Stimulated activated CD4-positive, alpha-beta T cell treated with anti-CD3 and anti-CD28 coated beads, Interleukin-1b, Interleukin-23, amount 100 ng/mL, for 4 hours (primary cell): ENCODE measurements around the gene PWWP2B.
"Not testable (repeated sequence)": the region's sequence is repeated elsewhere in the genome, so short reads cannot be mapped to it uniquely, and the experiment has no call there.

ENCODE experiments used
- DNase-seq, 2 donors: peaks; one replicate each; pipeline ENCODE4 v3.0.0-alpha.2; 2020; ENCODE audit warnings: low read depth in 2 of 2

Gene PWWP2B

DNA sequence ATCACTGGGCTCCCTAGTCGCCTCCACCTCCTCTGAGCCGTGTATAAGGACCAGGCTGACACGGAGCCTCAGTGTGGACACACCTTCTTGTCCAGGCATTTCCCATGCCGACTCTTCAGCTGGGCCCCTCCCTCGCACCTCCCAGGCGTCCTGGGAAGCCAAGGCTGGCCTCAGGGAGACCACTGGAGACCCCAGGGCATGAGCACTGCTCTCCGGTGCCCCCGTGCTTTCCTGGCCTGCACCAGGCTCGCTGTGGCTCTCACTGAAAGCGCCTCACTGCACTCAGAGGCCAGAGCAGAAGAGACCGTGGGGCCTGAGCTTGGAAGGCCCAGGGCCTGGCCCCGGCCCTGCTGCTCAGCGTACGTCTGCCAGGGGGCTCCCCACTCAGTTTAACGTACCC lies 33.6 kb upstream of the PWWP2B start:
- DNase-seq = no peak

DNA sequence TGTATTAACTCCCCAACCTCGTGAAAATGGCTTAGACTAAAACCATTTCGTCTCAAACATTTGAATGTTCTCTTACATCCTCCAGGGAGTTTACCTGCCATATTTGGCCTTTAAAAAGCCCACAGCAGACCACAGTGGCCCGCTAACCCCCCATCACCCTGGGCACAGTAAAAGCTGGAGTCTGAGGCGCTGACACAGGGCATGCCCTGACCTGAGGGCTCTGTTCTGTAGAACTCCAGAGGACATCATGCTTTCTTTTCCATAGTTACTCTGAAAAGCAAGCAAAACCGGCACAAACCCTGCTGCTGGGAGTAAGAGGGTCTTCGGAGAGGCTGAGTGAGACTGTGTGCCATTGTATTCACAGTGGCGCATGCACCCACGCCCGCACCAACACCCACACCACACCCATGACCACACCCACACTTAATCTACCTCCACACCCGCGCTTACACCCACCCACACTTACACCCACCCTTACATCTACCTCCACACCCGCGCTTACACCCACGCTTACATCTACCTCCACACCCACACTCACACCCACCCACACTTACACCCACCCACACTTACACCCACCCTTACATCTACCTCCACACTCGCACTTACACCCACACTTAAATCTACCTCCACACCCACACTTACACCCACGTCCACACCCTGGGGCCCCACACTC lies 32.9 kb upstream of the PWWP2B start:
- no peak for DNase-seq

DNA sequence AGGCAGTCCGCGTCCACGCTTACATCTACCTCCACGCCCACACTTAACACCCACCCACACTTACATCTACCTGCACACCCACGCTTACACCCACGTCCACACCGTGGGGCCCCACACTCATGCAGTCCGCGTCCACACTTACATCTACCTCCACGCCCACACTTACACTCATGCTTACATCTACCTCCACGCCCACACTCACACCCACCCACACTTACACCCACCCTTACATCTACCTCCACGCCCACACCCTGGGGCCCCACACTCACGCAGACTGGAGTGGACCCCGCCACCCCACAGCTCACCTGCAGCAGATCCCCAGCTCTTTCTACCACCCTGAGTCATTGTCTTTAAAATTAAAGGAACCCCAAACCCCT lies 32.4 kb upstream of the PWWP2B start:
- DNase-seq = peak; percentile 40 to 62

- no peak for DNase-seq
Measured at GRCh38 chr10:132365102-132365501, 31.9 kb upstream of the PWWP2B start.

GRCh38 chr10:132366006-132366405 lies 31.0 kb upstream of the PWWP2B start:
- no peak for DNase-seq

DNA sequence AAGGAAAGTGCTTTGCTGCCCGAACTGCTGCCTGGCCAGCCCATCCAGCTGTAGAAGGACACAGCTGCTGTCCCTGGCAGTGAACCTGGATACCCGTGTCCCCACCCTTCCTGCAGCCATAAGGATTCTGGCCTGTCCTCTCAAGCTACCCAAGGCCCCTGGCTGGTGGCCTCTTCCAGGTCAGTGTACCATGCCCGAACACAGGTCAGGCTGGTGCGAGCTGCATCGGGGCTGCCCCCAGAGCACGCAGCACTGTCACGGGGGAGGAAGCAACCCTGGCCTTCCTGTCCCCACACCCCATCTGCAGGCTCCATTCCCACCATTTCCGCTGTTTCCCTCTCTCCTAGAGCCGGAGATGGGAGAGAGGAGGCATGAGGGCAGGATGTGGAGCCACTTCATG lies 30.5 kb upstream of the PWWP2B start:
- DNase-seq = no peak

- DNase-seq = no peak
Measured at GRCh38 chr10:132368391-132368790, 28.6 kb upstream of the PWWP2B start.

- DNase-seq = no peak
Measured at GRCh38 chr10:132368881-132369635, 27.9 kb upstream of the PWWP2B start.

DNA sequence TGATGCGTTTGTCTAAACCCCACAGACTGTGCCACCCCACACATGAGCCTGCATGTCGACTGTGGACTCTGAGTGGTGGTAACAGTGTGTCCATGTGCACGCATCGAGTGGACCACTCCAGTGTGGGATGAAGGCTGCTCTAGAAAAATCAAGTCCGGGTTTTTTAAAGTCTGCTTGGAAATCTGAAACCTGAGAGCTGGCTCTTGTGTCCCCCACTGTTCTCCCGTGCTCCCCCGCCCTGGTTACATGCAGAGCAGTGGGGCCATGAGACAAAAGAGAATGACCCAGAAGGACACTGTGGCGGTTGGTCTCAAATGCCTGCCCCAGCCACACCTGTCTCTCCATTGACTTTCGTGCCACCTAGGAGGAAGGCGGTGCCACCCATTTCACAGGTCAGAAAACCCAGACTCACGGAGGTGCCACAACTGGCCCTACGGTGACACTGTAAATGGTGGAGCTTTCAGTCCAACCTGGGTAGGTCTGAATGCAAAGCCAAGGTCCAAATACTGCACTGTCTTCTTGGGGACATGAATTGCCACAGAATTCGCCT lies 27.3 kb upstream of the PWWP2B start:
- no peak for DNase-seq

DNA sequence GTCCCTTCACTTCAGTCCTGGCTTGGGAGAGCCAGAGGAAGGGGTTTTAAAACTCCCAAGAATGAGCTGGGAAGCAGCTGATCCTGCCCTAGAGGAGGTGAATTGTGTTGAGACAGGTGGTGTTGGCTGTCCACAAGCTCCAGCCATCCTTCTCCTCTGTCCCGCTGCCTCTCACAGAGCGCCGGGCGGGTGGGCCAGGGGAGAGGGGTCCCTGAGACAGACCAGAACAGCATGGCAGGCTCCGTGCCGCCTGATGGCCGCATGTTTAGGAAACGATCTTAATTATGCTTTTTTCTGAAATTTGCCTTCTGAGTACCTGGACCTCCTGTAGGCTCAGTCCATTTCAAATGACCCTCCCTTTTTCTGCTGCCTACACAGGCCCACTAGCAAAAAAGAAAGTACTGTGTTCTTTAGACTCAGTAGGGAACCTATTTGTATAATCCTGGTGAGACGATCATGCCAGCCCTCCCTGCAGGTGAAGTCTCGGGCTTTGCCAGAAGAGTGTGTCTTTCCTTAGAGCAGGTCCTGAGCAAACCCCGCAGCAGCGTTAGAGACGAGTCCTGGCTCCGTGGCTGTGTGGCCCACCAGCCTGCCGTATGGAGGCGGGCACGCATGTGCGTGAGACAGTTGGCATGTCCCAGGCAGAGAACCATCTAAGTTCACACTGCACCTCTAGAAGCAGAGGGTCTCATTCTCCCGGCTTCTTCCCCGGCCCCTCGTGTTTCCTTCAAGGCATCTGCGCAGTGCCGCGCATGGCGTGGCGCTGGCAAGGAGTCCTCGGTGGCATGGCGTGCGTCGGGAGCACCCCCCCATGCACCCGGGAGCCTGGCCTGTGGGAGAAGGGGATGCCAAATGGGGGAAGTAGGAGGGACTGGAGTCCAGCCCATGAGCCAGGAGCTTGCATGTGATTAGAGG lies 26.3 kb upstream of the PWWP2B start:
- no peak for DNase-seq

DNA sequence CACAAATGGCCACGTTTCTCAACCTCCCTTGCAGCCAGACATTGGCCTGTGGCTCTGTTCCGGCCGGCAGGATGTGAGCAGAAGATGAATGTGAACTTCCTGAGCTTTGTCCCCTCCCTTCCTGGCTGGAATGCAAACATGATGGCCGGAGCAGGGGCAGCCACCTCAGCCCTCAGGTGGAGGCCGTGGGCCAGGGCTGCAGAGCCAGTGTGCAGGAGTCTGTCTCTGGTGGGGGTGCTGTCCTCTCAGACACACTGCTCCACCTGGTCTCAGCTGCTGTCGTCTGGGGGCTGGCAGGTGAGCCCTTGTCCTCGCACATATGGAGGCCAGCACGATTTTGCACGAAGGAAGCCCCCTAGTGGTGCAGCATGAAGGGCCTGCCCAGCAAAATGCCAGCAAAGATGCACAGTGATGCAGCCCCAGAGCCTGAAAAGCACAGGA lies 25.3 kb upstream of the PWWP2B start:
- DNase-seq = no peak

GRCh38 chr10:132372516-132373095 lies 24.4 kb upstream of the PWWP2B start:
- DNase-seq = no peak

GRCh38 chr10:132373241-132373955 lies 23.6 kb upstream of the PWWP2B start:
- no peak for DNase-seq

DNA sequence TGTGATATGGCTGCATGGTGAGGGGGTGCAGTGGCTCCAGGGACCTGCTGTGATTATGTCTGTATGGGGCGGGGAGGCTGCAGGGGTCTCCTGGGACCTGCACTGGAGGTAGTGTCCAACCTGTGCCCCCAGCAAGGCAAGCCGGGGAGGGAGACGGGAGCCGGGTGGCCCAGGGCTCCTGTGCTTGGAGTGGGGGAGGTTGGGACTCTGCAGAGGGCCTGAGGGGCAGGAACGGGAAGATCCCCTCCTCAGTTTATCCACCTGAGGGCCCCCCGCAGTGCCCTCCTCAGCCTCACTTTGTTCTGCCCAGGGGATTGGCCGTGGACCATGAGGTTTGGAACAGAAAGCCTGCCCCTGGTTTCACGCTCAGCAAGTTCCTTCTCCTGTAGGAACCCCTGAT lies 22.8 kb upstream of the PWWP2B start:
- no peak for DNase-seq

GRCh38 chr10:132374612-132375011 lies 22.4 kb upstream of the PWWP2B start:
- no peak for DNase-seq

DNA sequence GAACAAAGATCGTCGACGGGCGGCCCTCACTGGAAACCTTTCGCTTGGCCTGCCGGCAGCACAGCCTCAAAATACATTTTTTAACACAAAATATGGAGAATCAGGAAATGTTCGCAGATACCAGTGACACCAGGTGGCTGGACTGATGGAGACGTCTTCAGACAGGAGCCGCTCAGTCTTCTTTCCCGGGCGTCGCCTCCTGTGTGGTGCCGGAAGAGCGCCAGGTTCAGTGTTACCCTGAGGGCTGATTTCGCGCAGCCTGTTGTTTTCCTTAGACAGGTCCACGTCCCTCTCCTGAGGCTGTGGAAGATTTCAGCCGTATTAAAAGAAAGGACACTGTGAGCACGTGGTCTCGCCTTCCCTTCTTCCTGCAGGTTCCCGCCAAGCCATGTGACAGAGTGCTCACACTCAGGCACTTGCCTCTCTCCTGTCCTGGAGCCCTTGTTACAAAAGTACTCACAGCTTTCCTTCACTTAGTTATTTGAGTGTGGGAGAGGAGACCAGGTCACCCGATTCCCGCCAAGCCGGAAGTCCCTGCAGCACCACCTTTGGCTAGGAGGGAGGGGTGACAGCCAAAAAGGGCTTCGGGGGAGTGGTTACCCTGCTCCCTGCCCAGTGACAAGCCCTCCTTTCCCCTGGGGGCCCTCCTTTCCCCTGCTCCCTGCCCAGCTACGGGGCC lies 21.7 kb upstream of the PWWP2B start:
- no peak for DNase-seq

GRCh38 chr10:132375795-132376297 lies 21.2 kb upstream of the PWWP2B start:
- no peak for DNase-seq

DNA sequence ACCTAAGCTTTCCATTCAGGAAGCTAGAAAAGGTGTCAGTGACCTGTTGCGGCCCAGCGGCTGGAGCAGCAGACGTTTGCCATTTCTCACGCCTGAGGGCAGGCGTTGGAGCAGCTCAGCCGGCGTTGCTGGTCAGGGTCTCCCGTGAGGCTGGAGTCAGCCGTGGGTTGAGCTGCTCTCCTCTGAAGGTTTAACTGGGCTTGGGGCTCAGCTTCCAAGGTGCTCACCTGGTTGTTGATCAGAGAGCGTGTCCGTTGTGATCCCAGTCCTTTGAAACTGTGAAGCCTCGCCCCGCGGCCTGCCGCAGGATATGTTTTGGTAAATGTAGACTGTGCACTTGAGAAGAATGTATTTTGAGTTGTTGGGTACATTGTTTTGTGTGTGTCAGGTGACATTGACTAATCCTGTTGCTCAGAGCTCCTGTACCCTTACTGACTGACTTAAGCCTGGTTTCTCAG lies 20.6 kb upstream of the PWWP2B start:
- DNase-seq = no peak

DNA sequence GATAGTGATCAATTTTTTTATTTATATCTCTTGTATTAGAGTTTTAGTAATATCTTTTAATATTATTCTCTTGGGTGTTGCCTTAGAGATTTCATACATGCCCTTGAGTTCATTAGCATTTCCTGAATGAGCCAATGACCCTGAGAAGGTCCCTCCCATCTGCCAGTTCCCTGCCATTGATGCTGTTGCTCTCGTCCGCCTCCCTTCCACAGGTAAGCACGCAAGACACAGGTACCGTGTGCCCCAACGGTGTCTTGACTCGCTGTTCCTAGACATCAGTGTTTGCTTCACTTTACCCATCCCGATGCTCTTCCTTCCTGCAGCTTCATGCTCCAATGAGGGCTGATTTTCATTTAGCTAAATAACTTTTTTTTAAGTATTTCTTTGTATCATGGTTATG lies 19.7 kb upstream of the PWWP2B start:
- no peak for DNase-seq

DNA sequence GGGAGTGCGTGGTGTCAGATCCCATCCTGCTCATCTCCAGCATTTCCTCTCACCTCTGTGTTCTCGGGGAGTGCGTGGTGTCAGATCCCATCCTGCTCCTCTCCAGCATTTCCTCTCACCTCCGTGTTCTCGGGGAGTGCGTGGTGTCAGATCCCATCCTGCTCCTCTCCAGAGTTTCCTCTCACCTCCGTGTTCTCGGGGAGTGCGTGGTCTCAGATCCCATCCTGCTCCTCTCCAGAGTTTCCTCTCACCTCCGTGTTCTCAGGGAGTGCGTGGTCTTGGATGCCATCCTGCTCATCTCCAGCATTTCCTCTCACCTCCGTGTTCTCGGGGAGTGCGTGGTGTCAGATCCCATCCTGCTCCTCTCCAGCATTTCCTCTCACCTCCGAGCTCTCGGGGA lies 18.0 kb upstream of the PWWP2B start:
- not testable (repeated sequence) for DNase-seq
